Measurements from ENCODE around the gene UNCX.

The UNCX gene

GRCh38 chr7:1233333-1234048, 819 bp downstream of the UNCX start:
- DNase-seq = no peak

GRCh38 chr7:1234049-1234880, 1.6 kb downstream of the UNCX start:
- no peak for DNase-seq

- DNase-seq = no peak
These were observed 2.3 kb downstream of the UNCX start for GRCh38 chr7:1234881-1235500.

- DNase-seq = no peak
These were observed 2.9 kb downstream of the UNCX start for GRCh38 chr7:1235501-1236131.

- DNase-seq = no peak
These were observed 3.5 kb downstream of the UNCX start for GRCh38 chr7:1236132-1236661.

GRCh38 chr7:1236831-1237701, 4.4 kb downstream of the UNCX start:
- DNase-seq = no peak

GRCh38 chr7:1237704-1238255, 5.1 kb downstream of the UNCX start:
- no peak for DNase-seq

GRCh38 chr7:1238450-1238882, 5.8 kb downstream of the UNCX start:
- DNase-seq = no peak

GRCh38 chr7:1238931-1239802, 6.5 kb downstream of the UNCX start:
- no peak for DNase-seq

- no peak for DNase-seq
These were observed 7.3 kb downstream of the UNCX start for GRCh38 chr7:1239803-1240516.

- no peak for DNase-seq
These were observed 8.0 kb downstream of the UNCX start for GRCh38 chr7:1240517-1241257.

GRCh38 chr7:1241258-1241602, 8.6 kb downstream of the UNCX start:
- no peak for DNase-seq

- no peak for DNase-seq
These were observed 9.1 kb downstream of the UNCX start for GRCh38 chr7:1241603-1242255.

GRCh38 chr7:1242256-1242605, 9.6 kb downstream of the UNCX start:
- no peak for DNase-seq

GRCh38 chr7:1242606-1243289, 10.1 kb downstream of the UNCX start:
- no peak for DNase-seq

GRCh38 chr7:1243290-1243963, 10.8 kb downstream of the UNCX start:
- DNase-seq = no peak

GRCh38 chr7:1243964-1244416, 11.3 kb downstream of the UNCX start:
- DNase-seq = no peak

Data from stimulated activated CD4-positive, alpha-beta T cell treated with anti-CD3 and anti-CD28 coated beads, Interleukin-4, amount 100 ng/mL, for 4 hours (primary cell).